ENCODE data around the gene TSG101. TPM values are rescaled to one million over a fixed set of nuclear protein-coding genes. Genes with fewer than 3 reads are reported as not detected.

Gene TSG101
- total and polyA plus RNA-seq, 4 donors, result 29.7 to 53.1 (median 37.8) TPM

DNA sequence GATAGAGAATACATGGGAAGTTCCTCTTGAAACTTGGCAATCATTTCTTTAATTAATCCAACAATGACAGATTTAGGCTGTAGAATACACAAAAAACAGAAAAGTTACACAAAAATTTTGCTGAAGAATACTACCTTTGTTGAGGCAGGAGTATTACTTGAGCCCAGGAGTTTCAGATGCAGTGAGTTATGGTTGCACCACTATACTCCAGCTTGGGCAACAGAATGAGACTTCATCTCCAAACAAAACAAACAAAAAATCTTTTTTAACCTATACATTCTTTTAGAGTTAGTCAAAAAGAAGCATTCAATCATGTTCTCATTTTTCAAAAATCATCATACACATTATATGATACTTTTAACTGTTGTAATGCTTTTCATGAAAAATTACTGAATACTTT is 39.7 kb upstream of the TSG101 start:
- H3K4me1 ChIP-seq (ENCODE audit: control insufficient read depth in 4 of 4, insufficient read depth in 4 of 4, low read length in 3 of 4), result no peaks in the 10 kb centered on the region
- TF ChIP-seq, protein P1, sequence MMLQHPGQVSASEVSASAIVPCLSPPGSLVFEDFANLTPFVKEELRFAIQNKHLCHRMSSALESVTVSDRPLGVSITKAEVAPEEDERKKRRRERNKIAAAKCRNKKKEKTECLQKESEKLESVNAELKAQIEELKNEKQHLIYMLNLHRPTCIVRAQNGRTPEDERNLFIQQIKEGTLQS (IDR thresholded peaks at IDR 0.05), result no peak
- TF ChIP-seq FOXA1 (IDR thresholded peaks at IDR 0.05) (no peak), MAX (IDR thresholded peaks at IDR 0.05) (no peak), HNF4G (IDR thresholded peaks at IDR 0.05) (no peak), GABPA (IDR thresholded peaks at IDR 0.05 in 1 of 2, conservative IDR thresholded peaks at IDR 0.05 in 1 of 2) (no peak), JUND (IDR thresholded peaks at IDR 0.05) (no peak), FOXA2 (IDR thresholded peaks at IDR 0.05) (no peak), ZBTB33 (IDR thresholded peaks at IDR 0.05) (no peak), NR2F2 (IDR thresholded peaks at IDR 0.05) (no peak), RXRA (IDR thresholded peaks at IDR 0.05) (no peak)
- no peaks in the 10 kb centered on the region for H3K27me3 ChIP-seq (ENCODE audit: control insufficient read depth in 4 of 4, insufficient read depth in 4 of 4, low read length in 3 of 4)
- no peak for DNase-seq (ENCODE audit: low spot score)
- H3K27ac ChIP-seq (ENCODE audit: low read depth in 1 of 2, low read length in 2 of 2), result no peak overlapping the region
- no peak overlapping the region for H3K4me3 ChIP-seq (ENCODE audit: low read depth in 1 of 3, low read length in 3 of 3)
- no peak overlapping the region for H3K9ac ChIP-seq (ENCODE audit: low read depth in 1 of 2, low read length in 2 of 2)
- peaks cover 10 to 23% (median 13%) of the 10 kb centered on the region in 4 donors for H3K36me3 ChIP-seq (ENCODE audit: control insufficient read depth in 4 of 4, insufficient read depth in 3 of 4, low read depth in 1 of 4, low read length in 3 of 4)
- no peaks in the 10 kb centered on the region for H3K9me3 ChIP-seq (ENCODE audit: control insufficient read depth in 4 of 4, low read length in 3 of 4)

- Histone ChIP-seq H3K27ac (ENCODE audit: low read depth in 1 of 2, low read length in 2 of 2) (no peak overlapping the region), H3K4me3 (ENCODE audit: low read depth in 1 of 3, low read length in 3 of 3) (no peak overlapping the region), H3K27me3 (ENCODE audit: control insufficient read depth in 4 of 4, insufficient read depth in 4 of 4, low read length in 3 of 4) (no peaks in the 10 kb centered on the region), H3K9ac (ENCODE audit: low read depth in 1 of 2, low read length in 2 of 2) (no peak overlapping the region), H3K36me3 (ENCODE audit: control insufficient read depth in 4 of 4, insufficient read depth in 3 of 4, low read depth in 1 of 4, low read length in 3 of 4) (peaks cover 3 to 25% (median 17%) of the 10 kb centered on the region in 4 donors), H3K4me1 (ENCODE audit: control insufficient read depth in 4 of 4, insufficient read depth in 4 of 4, low read length in 3 of 4) (no peaks in the 10 kb centered on the region), H3K9me3 (ENCODE audit: control insufficient read depth in 4 of 4, low read length in 3 of 4) (no peaks in the 10 kb centered on the region)
- DNase-seq (ENCODE audit: low spot score), result no peak
- TF ChIP-seq HNF4A (conservative IDR thresholded peaks at IDR 0.05) (no peak), EGR1 (IDR thresholded peaks at IDR 0.05; ENCODE audit: low read depth in 2 of 2) (no peak), CTCF (IDR thresholded peaks at IDR 0.05; ENCODE audit: low read depth, low read length, missing input control) (no peak), FOXA2 (IDR thresholded peaks at IDR 0.05) (no peak), SP1 (IDR thresholded peaks at IDR 0.05) (no peak), JUND (IDR thresholded peaks at IDR 0.05) (no peak)
Measured at GRCh38 chr11:18564149-18564548, 37.4 kb upstream of the TSG101 start.

DNA sequence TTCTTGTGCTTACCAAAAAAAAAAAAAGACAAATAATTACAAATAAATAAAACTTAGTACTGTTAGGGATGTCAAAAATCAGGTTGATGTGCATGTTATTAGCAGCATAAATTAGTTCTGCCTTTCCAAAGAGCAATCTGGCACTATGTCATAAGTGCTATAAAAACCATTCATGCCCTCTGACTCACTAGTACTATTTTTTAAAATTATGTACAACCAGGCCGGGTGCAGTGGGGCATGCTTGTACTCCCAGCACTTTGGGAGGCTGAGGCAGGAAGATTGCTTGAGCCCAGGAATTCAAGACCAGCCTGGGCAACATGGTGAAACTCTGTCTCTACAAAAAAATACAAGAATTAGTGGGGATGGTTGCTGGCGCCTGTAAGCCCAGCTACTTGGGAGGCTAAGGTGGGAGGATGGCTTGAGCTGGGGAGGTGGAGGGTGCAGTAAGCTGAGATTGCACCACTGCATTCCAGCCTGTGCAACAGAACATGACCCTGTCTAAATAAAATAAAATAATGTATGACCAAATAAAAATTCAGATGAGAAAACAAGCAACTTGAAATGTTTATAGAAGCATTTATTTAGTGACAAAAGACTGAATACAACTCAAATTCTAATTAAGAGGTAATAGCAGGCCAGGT is 36.5 kb upstream of the TSG101 start:
- H3K27ac ChIP-seq (ENCODE audit: low read depth in 1 of 2, low read length in 2 of 2), result no peak overlapping the region
- no peak overlapping the region for H3K4me3 ChIP-seq (ENCODE audit: low read depth in 1 of 3, low read length in 3 of 3)
- H3K27me3 ChIP-seq (ENCODE audit: control insufficient read depth in 4 of 4, insufficient read depth in 4 of 4, low read length in 3 of 4), result no peaks in the 10 kb centered on the region
- H3K36me3 ChIP-seq (ENCODE audit: control insufficient read depth in 4 of 4, insufficient read depth in 3 of 4, low read depth in 1 of 4, low read length in 3 of 4), result peaks cover 3 to 25% (median 17%) of the 10 kb centered on the region in 4 donors
- H3K9ac ChIP-seq (ENCODE audit: low read depth in 1 of 2, low read length in 2 of 2), result no peak overlapping the region
- TF ChIP-seq REST (IDR thresholded peaks at IDR 0.05) (no peak), TAF1 (conservative IDR thresholded peaks at IDR 0.05) (no peak), MAX (IDR thresholded peaks at IDR 0.05) (no peak), EGR1 (IDR thresholded peaks at IDR 0.05; ENCODE audit: low read depth in 2 of 2) (no peak)
- no peak for DNase-seq (ENCODE audit: low spot score)
- H3K4me1 ChIP-seq (ENCODE audit: control insufficient read depth in 4 of 4, insufficient read depth in 4 of 4, low read length in 3 of 4), result no peaks in the 10 kb centered on the region
- 93% methylated on average over 2 of the region's 2 CpGs for WGBS
- no peaks in the 10 kb centered on the region for H3K9me3 ChIP-seq (ENCODE audit: control insufficient read depth in 4 of 4, low read length in 3 of 4)

Data from liver (tissue), 9 donors.